HEK293T (cell line): Measurements from ENCODE around the gene NAA10.
A peak's percentile ranks its signal among the peaks of the same experiment; 100 is the strongest.

ENCODE experiments used
- CTCF ChIA-PET: fragments of 350-600 bp; formaldehyde crosslinking; extraction: SDS; loops from one replicate; lab custom pipeline; 2021; ENCODE audit warnings: antibody characterized with exemption, inconsistent platforms; lab: Yijun Ruan, JAX
- POLR2A ChIA-PET: fragments of 350-600 bp; formaldehyde crosslinking; extraction: SDS; loops from one replicate; lab custom pipeline; 2020; ENCODE audit warnings: antibody characterized with exemption, inconsistent platforms; lab: Yijun Ruan, JAX
- DNase-seq: peaks from one replicate; pipeline ENCODE4 v3.0.0; 2012; ENCODE audit warnings: mixed read lengths; ENCODE audit errors: extremely low spot score
- ARNT ChIP-seq: fragments of 450-650 bp; IDR thresholded peaks from 2 replicates; pipeline ENCODE4 v1.6.1; 2017; ENCODE audit warnings: mild to moderate bottlenecking
- BHLHE40 ChIP-seq: fragments of 450-650 bp; IDR thresholded peaks from 2 replicates; pipeline ENCODE4 v1.6.1; 2016; ENCODE audit warnings: mild to moderate bottlenecking, moderate library complexity, borderline replicate concordance
- CTBP1 ChIP-seq: fragments of 450-650 bp; IDR thresholded peaks from 2 replicates; pipeline ENCODE4 v1.6.1; 2016; ENCODE audit warnings: borderline replicate concordance
- ELF4 ChIP-seq: fragments of 450-650 bp; IDR thresholded peaks from 2 replicates; pipeline ENCODE4 v1.6.1; 2017; ENCODE audit warnings: antibody characterized with exemption
- FOXA1 ChIP-seq: fragments of 450-650 bp; IDR thresholded peaks from 2 replicates; pipeline ENCODE4 v1.6.1; 2016; ENCODE audit warnings: mild to moderate bottlenecking
- FOXK2 ChIP-seq: fragments of 450-650 bp; IDR thresholded peaks from 2 replicates; pipeline ENCODE4 v1.6.1; 2016; ENCODE audit warnings: mild to moderate bottlenecking
- FOXM1 ChIP-seq: fragments of 450-650 bp; IDR thresholded peaks from 2 replicates; pipeline ENCODE4 v1.6.1; 2017; ENCODE audit warnings: mild to moderate bottlenecking, borderline replicate concordance
- HDGF ChIP-seq: fragments of 450-650 bp; IDR thresholded peaks from 2 replicates; pipeline ENCODE4 v1.6.1; 2017; ENCODE audit warnings: antibody characterized with exemption, borderline replicate concordance
- L3MBTL2 ChIP-seq: fragments of 450-650 bp; conservative IDR thresholded peaks from 2 replicates; pipeline ENCODE4 v1.6.1; 2016; ENCODE audit warnings: mild to moderate bottlenecking
- LEF1 ChIP-seq: fragments of 450-650 bp; IDR thresholded peaks from 2 replicates; pipeline ENCODE4 v1.6.1; 2017; ENCODE audit warnings: mild to moderate bottlenecking, borderline replicate concordance
- NFRKB ChIP-seq: fragments of 450-650 bp; IDR thresholded peaks from 2 replicates; pipeline ENCODE4 v1.6.1; 2016; ENCODE audit warnings: mild to moderate bottlenecking, moderate library complexity
- SP1 ChIP-seq: fragments of 450-650 bp; IDR thresholded peaks from 2 replicates; pipeline ENCODE4 v1.6.1; 2017
- SUZ12 ChIP-seq: fragments of 450-650 bp; IDR thresholded peaks from 2 replicates; pipeline ENCODE4 v1.6.1; 2016; ENCODE audit warnings: mild to moderate bottlenecking
- TARDBP ChIP-seq: fragments of 450-650 bp; IDR thresholded peaks from 2 replicates; pipeline ENCODE4 v1.6.1; 2016
- ZNF384 ChIP-seq: fragments of 450-650 bp; IDR thresholded peaks from 2 replicates; pipeline ENCODE4 v1.6.1; 2016
- TF ChIP-seq, protein P1 (sequence below): fragments of 450-650 bp; IDR thresholded peaks from 2 replicates; pipeline ENCODE4 v1.6.1; 2016

NAA10 gene

GRCh38 chrX:153902385-153902784 lies 32.5 kb downstream of the NAA10 start:
- ChIA-PET CTCF (no interaction called here), POLR2A (no interaction called here)
- no peak for DNase-seq
- TF ChIP-seq L3MBTL2: no peak
- TF ChIP-seq SUZ12: no peak
- TF ChIP-seq ELF4: no peak
- TF ChIP-seq FOXM1: no peak
- no peak for TF ChIP-seq SP1

DNA sequence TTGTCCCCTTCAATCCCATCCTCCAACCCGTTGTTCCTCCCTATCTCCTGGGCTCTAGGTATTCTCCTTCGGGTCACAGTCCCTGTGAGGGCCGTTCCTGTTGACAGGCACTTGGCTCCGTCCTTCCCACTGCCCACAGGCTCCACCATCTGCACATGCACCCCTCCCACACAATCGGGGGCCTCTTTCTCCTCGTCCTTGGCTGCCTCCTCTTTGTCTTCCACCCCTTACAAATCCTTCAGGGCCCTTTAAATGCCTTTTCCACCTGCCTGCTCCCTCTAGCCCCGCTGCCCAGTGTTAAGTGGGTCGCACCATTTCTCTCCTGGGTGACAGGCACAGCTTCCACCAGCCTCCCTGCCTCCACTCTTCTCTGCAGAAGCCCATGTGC lies 33.1 kb downstream of the NAA10 start:
- TF ChIP-seq, protein P1, sequence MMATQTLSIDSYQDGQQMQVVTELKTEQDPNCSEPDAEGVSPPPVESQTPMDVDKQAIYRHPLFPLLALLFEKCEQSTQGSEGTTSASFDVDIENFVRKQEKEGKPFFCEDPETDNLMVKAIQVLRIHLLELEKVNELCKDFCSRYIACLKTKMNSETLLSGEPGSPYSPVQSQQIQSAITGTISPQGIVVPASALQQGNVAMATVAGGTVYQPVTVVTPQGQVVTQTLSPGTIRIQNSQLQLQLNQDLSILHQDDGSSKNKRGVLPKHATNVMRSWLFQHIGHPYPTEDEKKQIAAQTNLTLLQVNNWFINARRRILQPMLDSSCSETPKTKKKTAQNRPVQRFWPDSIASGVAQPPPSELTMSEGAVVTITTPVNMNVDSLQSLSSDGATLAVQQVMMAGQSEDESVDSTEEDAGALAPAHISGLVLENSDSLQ: no peak
- no peak for TF ChIP-seq CTBP1
- CTCF ChIA-PET: no interaction called here
- POLR2A ChIA-PET: no interaction called here
- no peak for DNase-seq

GRCh38 chrX:153900831-153901752 lies 33.7 kb downstream of the NAA10 start:
- POLR2A ChIA-PET: interaction anchor here (1.0 kb wide), 1 partner anchor 14 kb away, joined by 4 read pairs; no protein-coding TSS in a partner anchor
- peak; percentile 37 for DNase-seq
- TF ChIP-seq ELF4 (no peak), FOXK2 (no peak), ARNT (no peak), HDGF (no peak), TARDBP (no peak), SP1 (no peak), FOXA1 (no peak), L3MBTL2 (no peak), BHLHE40 (no peak), ZNF384 (no peak), NFRKB (no peak), FOXM1 (no peak), SUZ12 (no peak), CTBP1 (no peak), LEF1 (no peak)
- TF ChIP-seq, protein P1: no peak
- CTCF ChIA-PET: interaction anchor here (0.9 kb wide), 1 partner anchor 22 kb away, joined by 3 read pairs; no protein-coding TSS in a partner anchor

- no peak for DNase-seq
- ChIA-PET CTCF (no interaction called here), POLR2A (no interaction called here)
- TF ChIP-seq FOXM1 (no peak), FOXA1 (no peak), BHLHE40 (no peak), CTBP1 (no peak), NFRKB (no peak), ELF4 (no peak), SP1 (no peak), SUZ12 (no peak), FOXK2 (no peak), ZNF384 (no peak), TARDBP (no peak), ARNT (no peak), HDGF (no peak), L3MBTL2 (no peak)
These were observed 36.9 kb downstream of the NAA10 start for GRCh38 chrX:153897899-153898298.

GRCh38 chrX:153889123-153889522 lies 45.7 kb downstream of the NAA10 start:
- ChIA-PET CTCF (no interaction called here), POLR2A (no interaction called here)
- DNase-seq: no peak
- TF ChIP-seq HDGF (no peak), BHLHE40 (no peak), CTBP1 (no peak)

DNA sequence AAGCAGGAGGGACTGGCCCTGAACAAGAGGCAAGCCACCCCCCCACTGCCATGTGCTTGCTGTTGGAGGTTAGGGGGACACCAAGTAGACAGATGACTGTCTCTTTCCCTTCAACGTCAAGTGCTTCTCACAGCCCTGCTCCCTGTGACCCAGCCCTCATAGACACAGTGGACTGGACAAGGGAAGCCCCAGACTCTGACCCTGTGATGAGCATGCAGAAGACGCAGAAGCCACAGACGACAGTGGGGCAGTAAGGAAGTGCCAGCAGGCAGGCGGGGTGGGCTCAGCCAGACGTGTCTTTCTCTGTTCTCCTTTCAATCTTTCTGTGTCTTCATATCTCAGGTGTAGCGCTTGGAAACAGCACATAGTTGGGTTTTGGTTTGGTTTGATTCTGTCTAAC lies 46.5 kb downstream of the NAA10 start:
- DNase-seq: no peak
- CTCF ChIA-PET: no interaction called here
- POLR2A ChIA-PET: no interaction called here
- TF ChIP-seq FOXA1 (no peak), TARDBP (no peak), NFRKB (no peak), FOXM1 (no peak), CTBP1 (no peak), L3MBTL2 (no peak), SUZ12 (no peak), FOXK2 (no peak), ARNT (no peak), LEF1 (no peak), ZNF384 (no peak), HDGF (no peak), SP1 (no peak), BHLHE40 (no peak), ELF4 (no peak)
- TF ChIP-seq, protein P1: no peak
